HFFc6 (cell line): ENCODE results near the gene SF3A1. TPM values are rescaled to one million over a fixed set of nuclear protein-coding genes. Genes with fewer than 3 reads are reported as not detected.

Source experiments
- DNase-seq: peaks from one replicate; pipeline ENCODE4 v3.0.0-alpha.2; 2018
- H3K27ac Mint-ChIP-seq: 2 replicates; pipeline ENCODE4 v1.8.0; 2020; ENCODE audit warnings: mild to moderate bottlenecking, mixed read lengths
- H3K27me3 Mint-ChIP-seq: 2 replicates; pipeline ENCODE4 v1.8.0; 2021; ENCODE audit warnings: mild to moderate bottlenecking, moderate library complexity, mixed read lengths; ENCODE audit not compliant: insufficient read depth
- H3K36me3 Mint-ChIP-seq: 2 replicates; pipeline ENCODE4 v1.8.0; 2021; ENCODE audit warnings: low read depth, mixed read lengths
- H3K4me1 Mint-ChIP-seq: 2 replicates; pipeline ENCODE4 v1.8.0; 2020; ENCODE audit warnings: low read depth, mixed read lengths
- H3K4me3 Mint-ChIP-seq: 2 replicates; pipeline ENCODE4 v1.8.0; 2020; ENCODE audit warnings: mild to moderate bottlenecking, moderate library complexity, mixed read lengths
- H3K9me3 Mint-ChIP-seq: 2 replicates; pipeline ENCODE4 v1.8.0; 2020; ENCODE audit warnings: mild to moderate bottlenecking, mixed read lengths
- total RNA-seq, 6 experiments: library from RNA; stranded (reverse); fragmentation: NEBNext Ultra II Directional; extraction: Animal tissue kit (Norgen Biotek cat#: 25700); gene quantifications; 2 replicates in 1 of 6; 3 replicates in 5 of 6; pipeline ENCODE4 v1.2.3, GENCODE V29; 2021
- TF ChIP-seq, protein P1 (sequence below): fragments of 200-600 bp; sonication (generic); IDR thresholded peaks from 2 replicates; pipeline ENCODE4 v1.5.0; 2021; ENCODE audit warnings: antibody characterized with exemption, mild to moderate bottlenecking

The SF3A1 gene
- total RNA-seq, 6 experiments from 2014 or later, result 166 to 197 (median 181) TPM

GRCh38 chr22:30297991-30298701 lies 58.5 kb downstream of the SF3A1 start:
- H3K9me3 Mint-ChIP-seq, result no peaks in the 10 kb centered on the region
- H3K36me3 Mint-ChIP-seq, result peaks cover 11% of the 10 kb centered on the region; the same call in 1 of the 2 replicates
- no peak overlapping the region for H3K27ac Mint-ChIP-seq
- TF ChIP-seq, protein P1, sequence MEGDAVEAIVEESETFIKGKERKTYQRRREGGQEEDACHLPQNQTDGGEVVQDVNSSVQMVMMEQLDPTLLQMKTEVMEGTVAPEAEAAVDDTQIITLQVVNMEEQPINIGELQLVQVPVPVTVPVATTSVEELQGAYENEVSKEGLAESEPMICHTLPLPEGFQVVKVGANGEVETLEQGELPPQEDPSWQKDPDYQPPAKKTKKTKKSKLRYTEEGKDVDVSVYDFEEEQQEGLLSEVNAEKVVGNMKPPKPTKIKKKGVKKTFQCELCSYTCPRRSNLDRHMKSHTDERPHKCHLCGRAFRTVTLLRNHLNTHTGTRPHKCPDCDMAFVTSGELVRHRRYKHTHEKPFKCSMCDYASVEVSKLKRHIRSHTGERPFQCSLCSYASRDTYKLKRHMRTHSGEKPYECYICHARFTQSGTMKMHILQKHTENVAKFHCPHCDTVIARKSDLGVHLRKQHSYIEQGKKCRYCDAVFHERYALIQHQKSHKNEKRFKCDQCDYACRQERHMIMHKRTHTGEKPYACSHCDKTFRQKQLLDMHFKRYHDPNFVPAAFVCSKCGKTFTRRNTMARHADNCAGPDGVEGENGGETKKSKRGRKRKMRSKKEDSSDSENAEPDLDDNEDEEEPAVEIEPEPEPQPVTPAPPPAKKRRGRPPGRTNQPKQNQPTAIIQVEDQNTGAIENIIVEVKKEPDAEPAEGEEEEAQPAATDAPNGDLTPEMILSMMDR, result no peak
- H3K4me1 Mint-ChIP-seq, result peaks cover 18% of the 10 kb centered on the region
- H3K27me3 Mint-ChIP-seq, result peaks cover 4% of the 10 kb centered on the region
- H3K4me3 Mint-ChIP-seq, result no peak overlapping the region
- no peak for DNase-seq

DNA sequence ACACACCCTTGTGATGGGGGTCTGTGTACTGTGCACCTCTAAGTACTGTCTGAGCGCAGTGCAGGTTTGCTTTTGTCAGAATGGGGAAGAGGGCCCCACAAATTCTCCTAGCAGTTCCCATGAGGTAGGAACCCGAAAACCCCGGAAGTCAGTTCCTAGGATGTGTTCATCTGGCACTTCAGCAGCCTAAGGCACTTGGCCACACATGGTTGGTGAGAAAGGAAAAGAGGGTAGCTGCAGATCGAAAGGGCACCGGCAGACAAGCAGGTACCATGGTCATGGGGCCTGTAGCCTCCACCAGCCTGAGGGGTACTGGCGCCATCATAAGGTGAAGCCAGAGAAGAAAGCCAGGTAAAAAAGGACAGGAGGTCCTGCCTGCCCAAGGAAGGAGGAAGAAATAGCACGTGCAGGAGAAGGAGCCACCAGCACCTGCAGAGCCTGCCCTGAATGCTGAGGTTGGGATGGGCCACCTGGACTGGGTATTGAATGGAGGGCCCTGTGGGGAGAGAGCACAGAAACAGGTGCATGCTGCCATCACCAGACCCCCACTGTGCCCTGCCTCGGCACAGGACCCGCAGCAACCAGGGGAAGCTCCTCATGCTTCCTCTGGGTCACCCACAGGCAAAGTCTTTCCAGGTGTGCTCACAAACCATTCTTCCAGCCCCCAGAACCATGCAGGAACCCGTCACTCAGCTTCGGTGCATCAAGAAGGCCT lies 59.3 kb downstream of the SF3A1 start:
- Mint-ChIP-seq H3K4me1 (peaks cover 13% of the 10 kb centered on the region), H3K9me3 (no peaks in the 10 kb centered on the region), H3K4me3 (no peak overlapping the region), H3K27me3 (peaks cover 4% of the 10 kb centered on the region), H3K36me3 (peaks cover 14% of the 10 kb centered on the region; the same call in 1 of the 2 replicates), H3K27ac (no peak overlapping the region)
- TF ChIP-seq, protein P1, result no peak
- no peak for DNase-seq

DNA sequence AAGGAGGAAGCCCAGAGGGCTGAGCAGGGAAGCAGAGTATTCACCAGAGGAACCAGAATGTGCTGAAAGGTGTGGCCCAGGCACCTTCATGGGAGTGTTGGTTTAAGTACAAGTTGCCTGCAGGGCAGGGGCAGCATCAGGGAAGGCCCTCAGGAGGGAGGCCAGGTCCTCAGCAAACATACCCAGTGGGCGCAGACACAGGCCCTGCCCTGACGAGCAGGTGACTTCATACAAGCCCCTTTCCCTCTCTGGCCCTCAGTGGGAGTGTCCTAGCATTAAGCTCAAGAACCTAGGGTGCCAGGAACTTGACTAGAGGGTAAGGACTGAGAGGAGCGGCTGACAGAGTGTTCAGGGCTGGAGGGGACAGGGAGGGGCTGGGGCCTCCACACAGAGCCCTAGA lies 59.9 kb downstream of the SF3A1 start:
- H3K27ac Mint-ChIP-seq, result no peak overlapping the region
- H3K27me3 Mint-ChIP-seq, result peaks cover 4% of the 10 kb centered on the region
- no peak for DNase-seq
- H3K4me1 Mint-ChIP-seq, result peaks cover 7% of the 10 kb centered on the region
- no peak overlapping the region for H3K4me3 Mint-ChIP-seq
- no peaks in the 10 kb centered on the region for H3K9me3 Mint-ChIP-seq
- TF ChIP-seq, protein P1, result no peak
- H3K36me3 Mint-ChIP-seq, result peaks cover 14% of the 10 kb centered on the region; the same call in 1 of the 2 replicates

DNA sequence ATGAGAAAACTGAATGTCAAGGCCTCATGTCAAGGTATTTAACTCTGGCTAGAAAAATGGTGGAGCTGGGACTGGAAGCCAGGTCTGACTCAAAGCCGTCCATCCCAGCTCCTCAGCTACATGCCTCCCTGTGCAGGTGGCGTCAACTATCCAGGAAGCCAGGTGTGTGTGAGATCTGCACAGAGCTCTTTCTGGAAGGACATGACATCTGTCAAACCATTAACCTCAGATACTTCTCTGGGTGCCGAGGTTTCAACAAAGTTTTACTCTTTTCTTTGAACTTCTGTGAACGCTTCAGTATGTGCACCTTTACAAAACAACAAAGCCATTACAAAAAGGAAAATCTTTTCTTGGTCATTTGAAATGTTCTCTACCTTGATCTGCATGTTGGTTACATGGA lies 60.4 kb downstream of the SF3A1 start:
- peaks cover 4% of the 10 kb centered on the region for H3K27me3 Mint-ChIP-seq
- H3K4me1 Mint-ChIP-seq, result peaks cover 4% of the 10 kb centered on the region
- H3K4me3 Mint-ChIP-seq, result no peak overlapping the region
- DNase-seq, result no peak
- H3K9me3 Mint-ChIP-seq, result no peaks in the 10 kb centered on the region
- no peak overlapping the region for H3K27ac Mint-ChIP-seq
- TF ChIP-seq, protein P1, result no peak
- H3K36me3 Mint-ChIP-seq, result peaks cover 14% of the 10 kb centered on the region; the same call in 1 of the 2 replicates

GRCh38 chr22:30295576-30295975 lies 61.1 kb downstream of the SF3A1 start:
- peaks cover 10% of the 10 kb centered on the region for H3K4me1 Mint-ChIP-seq
- H3K36me3 Mint-ChIP-seq, result peaks cover 14% of the 10 kb centered on the region; the same call in 1 of the 2 replicates
- no peak for DNase-seq
- no peak overlapping the region for H3K27ac Mint-ChIP-seq
- TF ChIP-seq, protein P1, result no peak
- H3K9me3 Mint-ChIP-seq, result no peaks in the 10 kb centered on the region
- H3K4me3 Mint-ChIP-seq, result no peak overlapping the region
- H3K27me3 Mint-ChIP-seq, result peaks cover 4% of the 10 kb centered on the region
